LNCaP clone FGC (cell line): Measurements from ENCODE around the gene SCART1.
"Not testable (repeated sequence)": the region's sequence is repeated elsewhere in the genome, so short reads cannot be mapped to it uniquely, and the experiment has no call there.

Experiments
- DNase-seq: peaks from one replicate; pipeline ENCODE4 v3.0.0-alpha.2; 2011; ENCODE audit warnings: low read depth
- H3K4me3 ChIP-seq: 2 replicates; pipeline ENCODE4 v1.5.1; 2011; ENCODE audit warnings: mild to moderate bottlenecking, low read depth, low read length, control low read depth
- CTCF ChIP-seq: IDR thresholded peaks from 2 replicates; pipeline ENCODE4 v1.5.1; 2012; ENCODE audit warnings: mild to moderate bottlenecking; ENCODE audit not compliant: control insufficient read depth, insufficient read depth; ENCODE audit errors: extremely low read depth

Gene SCART1

GRCh38 chr10:133476641-133476990 is 22.9 kb downstream of the SCART1 start:
- no peak overlapping the region for H3K4me3 ChIP-seq
- no peak for TF ChIP-seq CTCF
- no peak for DNase-seq

- no peak for TF ChIP-seq CTCF
- no peak overlapping the region for H3K4me3 ChIP-seq
- no peak for DNase-seq
Observed at GRCh38 chr10:133481086-133481643, 27.4 kb downstream of the SCART1 start.

- no peak for TF ChIP-seq CTCF
- no peak overlapping the region for H3K4me3 ChIP-seq
- DNase-seq = no peak
Observed at GRCh38 chr10:133481657-133482056, 27.9 kb downstream of the SCART1 start.

- TF ChIP-seq CTCF = no peak
- DNase-seq = no peak
- no peak overlapping the region for H3K4me3 ChIP-seq
Observed at GRCh38 chr10:133484818-133485217, 31.1 kb downstream of the SCART1 start.

- DNase-seq = no peak
- H3K4me3 ChIP-seq = no peak overlapping the region
- TF ChIP-seq CTCF = no peak
Observed at GRCh38 chr10:133487085-133487484, 33.3 kb downstream of the SCART1 start.

- H3K4me3 ChIP-seq = no peak overlapping the region
- no peak for TF ChIP-seq CTCF
- no peak for DNase-seq
Observed at GRCh38 chr10:133488354-133488753, 34.6 kb downstream of the SCART1 start.

- TF ChIP-seq CTCF = no peak
- no peak overlapping the region for H3K4me3 ChIP-seq
- DNase-seq = no peak
Observed at GRCh38 chr10:133489816-133490588, 36.3 kb downstream of the SCART1 start.

GRCh38 chr10:133493562-133493961 is 39.8 kb downstream of the SCART1 start:
- DNase-seq, H3K4me3 ChIP-seq: not testable (repeated sequence)
